GM23248 (cell line): ENCODE data around the gene NAP1L5. TPM values are rescaled to one million over a fixed set of nuclear protein-coding genes. Genes with fewer than 3 reads are reported as not detected.

Experiments
- DNase-seq: peaks from one replicate; pipeline ENCODE4 v3.0.0-alpha.2; 2015
- H2AFZ ChIP-seq: fragments of 200-600 bp; sonication (generic); 2 replicates; pipeline ENCODE4 v1.6.1; 2016; ENCODE audit warnings: antibody characterized with exemption
- H3F3A ChIP-seq: fragments of 200-600 bp; sonication (generic); 2 replicates; pipeline ENCODE4 v1.6.1; 2016; ENCODE audit warnings: mild to moderate bottlenecking, antibody characterized with exemption, mixed run types; ENCODE audit not compliant: insufficient read depth
- H3K27ac ChIP-seq: fragments of 200-600 bp; sonication (generic); 2 replicates; pipeline ENCODE4 v1.5.1; 2016; ENCODE audit warnings: mild to moderate bottlenecking
- H3K27me3 ChIP-seq: fragments of 200-600 bp; sonication (generic); replicated peaks from 2 replicates; pipeline ENCODE4 v1.6.1; 2016; ENCODE audit warnings: mild to moderate bottlenecking; ENCODE audit not compliant: insufficient read depth
- H3K36me3 ChIP-seq: fragments of 200-600 bp; sonication (generic); 2 replicates; pipeline ENCODE4 v1.6.1; 2016; ENCODE audit warnings: low read depth, mild to moderate bottlenecking
- H3K4me1 ChIP-seq: fragments of 200-600 bp; sonication (generic); 2 replicates; pipeline ENCODE4 v1.6.1; 2016; ENCODE audit warnings: mild to moderate bottlenecking; ENCODE audit not compliant: insufficient read depth
- H3K4me2 ChIP-seq: fragments of 200-600 bp; sonication (generic); one replicate; pipeline ENCODE4 v1.6.1; 2016; ENCODE audit warnings: mild to moderate bottlenecking; ENCODE audit not compliant: unreplicated experiment
- H3K4me3 ChIP-seq: fragments of 200-600 bp; sonication (generic); 2 replicates; pipeline ENCODE4 v1.5.1; 2016; ENCODE audit warnings: mild to moderate bottlenecking
- H3K79me2 ChIP-seq: fragments of 200-600 bp; sonication (generic); 2 replicates; pipeline ENCODE4 v1.6.1; 2016; ENCODE audit warnings: mild to moderate bottlenecking; ENCODE audit not compliant: insufficient read depth
- H3K9ac ChIP-seq: fragments of 200-600 bp; sonication (generic); 2 replicates; pipeline ENCODE4 v1.6.1; 2016; ENCODE audit warnings: mild to moderate bottlenecking
- H3K9me2 ChIP-seq: fragments of 200-600 bp; sonication (generic); 2 replicates; pipeline ENCODE4 v1.6.1; 2016; ENCODE audit warnings: mixed run types, mild to moderate bottlenecking, moderate library complexity; ENCODE audit not compliant: insufficient read depth
- H3K9me3 ChIP-seq: fragments of 200-600 bp; sonication (generic); one replicate; pipeline ENCODE4 v1.6.1; 2017; ENCODE audit warnings: low read depth
- H4K20me1 ChIP-seq: fragments of 200-600 bp; sonication (generic); 2 replicates; pipeline ENCODE4 v1.6.0; 2016; ENCODE audit not compliant: insufficient read depth
- EZH2 ChIP-seq: fragments of 200-600 bp; sonication (generic); IDR thresholded peaks from 2 replicates; pipeline ENCODE4 v1.6.1; 2018; ENCODE audit warnings: antibody characterized with exemption, mild to moderate bottlenecking; ENCODE audit not compliant: insufficient read depth, poor library complexity, severe bottlenecking
- EZH2phosphoT487 ChIP-seq: fragments of 200-600 bp; sonication (generic); IDR thresholded peaks from 2 replicates; pipeline ENCODE4 v1.6.1; 2018; ENCODE audit warnings: antibody characterized with exemption, moderate library complexity, mild to moderate bottlenecking, low read depth; ENCODE audit not compliant: insufficient read depth
- WGBS, 2 experiments: methylation state at CpG; one replicate each; pipeline ENCODE4 v1.1.6; 2015 to 2017; ENCODE audit warnings: low lambda C conversion rate in 2 of 2, low coverage in 1 of 2; ENCODE audit errors: missing lambda C conversion rate in 2 of 2; 5-methylcytosine and 5-hydroxymethylcytosine counted together
- in situ Hi-C: fragments of 300-500 bp; cut with MboI; formaldehyde crosslinking; loops from 2 replicates; pipeline ENCODE4 v1.15.0; 2020
- polyA plus RNA-seq: library from polyadenylated mRNA; unstranded; fragments of >200 nt; fragmentation: Nextera tagmentation; extraction: Ambion mirVana; gene quantifications from 2 replicates; pipeline ENCODE4 v1.2.1, GENCODE V29; 2016
- total RNA-seq: library from RNA; depleted of rRNA; stranded (reverse); fragments of >200 nt; shearing (Covaris generic); gene quantifications from 2 replicates; pipeline ENCODE4 v1.2.3, GENCODE V29; 2014

The NAP1L5 gene
- total and polyA plus RNA-seq, 2 experiments from 2014 or later = 5.2 to 8.8 TPM

- DNase-seq = no peak
- no peak overlapping the region for H3K27ac ChIP-seq
- in situ Hi-C loops = no loop called here
These were observed 26.8 kb upstream of the NAP1L5 start for GRCh38 chr4:88724406-88724805.

GRCh38 chr4:88722828-88723227 is 25.2 kb upstream of the NAP1L5 start:
- TF ChIP-seq EZH2phosphoT487 (no peak), EZH2 (no peak)
- H3K79me2 ChIP-seq = no peaks in the 10 kb centered on the region
- no peaks in the 10 kb centered on the region for H3K9me3 ChIP-seq
- no peak overlapping the region for H2AFZ ChIP-seq
- 32 to 64% methylated on average over 2 of the region's 2 CpGs for WGBS, 2 experiments
- H4K20me1 ChIP-seq = no peaks in the 10 kb centered on the region
- H3K4me1 ChIP-seq = peaks cover 13% of the 10 kb centered on the region; the same call in 1 of the 2 replicates
- H3K4me2 ChIP-seq = no peak overlapping the region
- no peaks in the 10 kb centered on the region for H3K27me3 ChIP-seq
- no peak overlapping the region for H3K4me3 ChIP-seq
- H3K9me2 ChIP-seq = no peaks in the 10 kb centered on the region
- H3K36me3 ChIP-seq = peaks cover 9% of the 10 kb centered on the region; the same call in 1 of the 2 replicates
- no peak overlapping the region for H3K27ac ChIP-seq
- no peaks in the 10 kb centered on the region for H3F3A ChIP-seq
- in situ Hi-C loops = no loop called here
- no peak for DNase-seq
- H3K9ac ChIP-seq = no peak overlapping the region

More at GRCh38 chr4:88724406-88724805, 26.8 kb upstream of the NAP1L5 start:
- Histone ChIP-seq H3K36me3 (peaks cover 15% of the 10 kb centered on the region; the same call in 1 of the 2 replicates), H3K9me3 (no peaks in the 10 kb centered on the region), H3K9ac (no peak overlapping the region), H2AFZ (no peak overlapping the region), H4K20me1 (no peaks in the 10 kb centered on the region), H3K9me2 (no peaks in the 10 kb centered on the region), H3K4me2 (no peak overlapping the region), H3K4me1 (peaks cover 13% of the 10 kb centered on the region; the same call in 1 of the 2 replicates), H3K27me3 (no peaks in the 10 kb centered on the region), H3F3A (no peaks in the 10 kb centered on the region), H3K4me3 (no peak overlapping the region), H3K79me2 (no peaks in the 10 kb centered on the region)
- TF ChIP-seq EZH2phosphoT487 = no peak
- TF ChIP-seq EZH2 = no peak
- WGBS, 2 experiments = 92 to 96% methylated on average over 2 of the region's 2 CpGs

GRCh38 chr4:88722276-88722780 is 24.7 kb upstream of the NAP1L5 start:
- Histone ChIP-seq H3K79me2 (no peaks in the 10 kb centered on the region), H3K9me3 (no peaks in the 10 kb centered on the region), H3K36me3 (peaks cover 13% of the 10 kb centered on the region), H3K27ac (no peak overlapping the region), H3F3A (no peaks in the 10 kb centered on the region), H3K4me3 (no peak overlapping the region), H3K27me3 (no peaks in the 10 kb centered on the region), H3K9me2 (no peaks in the 10 kb centered on the region), H4K20me1 (no peaks in the 10 kb centered on the region), H3K9ac (no peak overlapping the region), H3K4me2 (no peak overlapping the region), H3K4me1 (peaks cover 13% of the 10 kb centered on the region; the same call in 1 of the 2 replicates), H2AFZ (no peak overlapping the region)
- in situ Hi-C loops = no loop called here
- 67 to 71% methylated on average over 10 of the region's 10 CpGs for whole genome bisulfite sequencing, 2 experiments
- TF ChIP-seq EZH2 (no peak), EZH2phosphoT487 (no peak)
- no peak for DNase-seq

- Histone ChIP-seq H3K27me3 (no peaks in the 10 kb centered on the region), H2AFZ (no peak overlapping the region), H3K9me2 (no peaks in the 10 kb centered on the region), H3K9ac (no peak overlapping the region), H3K79me2 (no peaks in the 10 kb centered on the region), H3K4me3 (no peak overlapping the region), H3K27ac (no peak overlapping the region), H3K4me1 (peaks cover 9% of the 10 kb centered on the region; the same call in 1 of the 2 replicates), H3F3A (no peaks in the 10 kb centered on the region), H3K9me3 (no peaks in the 10 kb centered on the region), H3K36me3 (peaks cover 17% of the 10 kb centered on the region), H4K20me1 (no peaks in the 10 kb centered on the region), H3K4me2 (no peak overlapping the region)
- peak; percentile 44 for DNase-seq
- 35 to 40% methylated on average over 10 of the region's 10 CpGs for WGBS, 2 experiments
- TF ChIP-seq EZH2 (no peak), EZH2phosphoT487 (no peak)
- in situ Hi-C loops = no loop called here
These were observed 23.1 kb upstream of the NAP1L5 start for GRCh38 chr4:88720451-88721428.
